Mesenchymal stem cell (in vitro differentiated cells and primary cell): ENCODE data around the gene CERS5.

Experiments
- DNase-seq: peaks from one replicate; pipeline ENCODE4 v3.0.0-alpha.2; 2013
- H2AFZ ChIP-seq: one replicate; pipeline ENCODE4 v1.6.1; 2013; ENCODE audit warnings: low read depth, mild to moderate bottlenecking, control low read depth, inconsistent platforms, low read length, moderate library complexity
- H2AK5ac ChIP-seq: 2 replicates; pipeline ENCODE4 v1.6.1; 2013; ENCODE audit warnings: low read length, moderate library complexity, mild to moderate bottlenecking, inconsistent platforms; ENCODE audit not compliant: severe bottlenecking
- H2BK120ac ChIP-seq: one replicate; pipeline ENCODE4 v1.6.1; 2013; ENCODE audit warnings: low read depth, mild to moderate bottlenecking, inconsistent platforms, low read length, moderate library complexity
- H2BK12ac ChIP-seq, 2 experiments: one replicate each; pipeline ENCODE4 v1.6.1; 2013; ENCODE audit warnings: inconsistent platforms in 2 of 2, low read length in 2 of 2, mild to moderate bottlenecking in 2 of 2, moderate library complexity in 2 of 2, control low read depth in 1 of 2
- H2BK15ac ChIP-seq: one replicate; pipeline ENCODE4 v1.6.1; 2013; ENCODE audit warnings: mild to moderate bottlenecking, low read depth, inconsistent platforms; ENCODE audit not compliant: poor library complexity, severe bottlenecking
- H2BK5ac ChIP-seq: 2 replicates; pipeline ENCODE4 v1.6.1; 2013; ENCODE audit warnings: low read depth, mild to moderate bottlenecking, low read length, control low read depth, inconsistent platforms; ENCODE audit not compliant: poor library complexity, severe bottlenecking
- H3K14ac ChIP-seq, 2 experiments: one replicate each; pipeline ENCODE4 v1.6.1; 2013; ENCODE audit warnings: inconsistent platforms in 2 of 2, low read length in 2 of 2, control low read depth in 1 of 2, mild to moderate bottlenecking in 1 of 2, moderate library complexity in 1 of 2
- H3K18ac ChIP-seq, 2 experiments: one replicate each; pipeline ENCODE4 v1.6.1; 2013; ENCODE audit warnings: inconsistent platforms in 2 of 2, low read length in 2 of 2, control low read depth in 1 of 2, low read depth in 1 of 2, mild to moderate bottlenecking in 1 of 2
- H3K23ac ChIP-seq, 2 experiments: one replicate each; pipeline ENCODE4 v1.6.1; 2013; ENCODE audit warnings: inconsistent platforms in 2 of 2, low read length in 2 of 2, mild to moderate bottlenecking in 2 of 2, moderate library complexity in 2 of 2, control low read depth in 1 of 2
- H3K27ac ChIP-seq: 2 replicates; pipeline ENCODE4 v1.5.1; 2013; ENCODE audit warnings: mild to moderate bottlenecking, moderate library complexity, low read length, control low read depth, inconsistent platforms; ENCODE audit not compliant: poor library complexity, severe bottlenecking
- H3K27me3 ChIP-seq, 2 experiments: 2 replicates each; pipeline versions ENCODE4 v1.6.1 to v1.7.0; 2013; ENCODE audit warnings: low read length in 2 of 2, mild to moderate bottlenecking in 2 of 2, moderate library complexity in 2 of 2, control low read depth in 1 of 2, inconsistent platforms in 1 of 2; ENCODE audit not compliant: control insufficient read depth in 1 of 2, insufficient read depth in 1 of 2
- H3K36me3 ChIP-seq, 2 experiments: 2 replicates each; pipeline versions ENCODE4 v1.6.1 to v1.7.0; 2013; ENCODE audit warnings: low read length in 2 of 2, control low read depth in 1 of 2, inconsistent platforms in 1 of 2, low read depth in 1 of 2, mild to moderate bottlenecking in 1 of 2; ENCODE audit not compliant: insufficient read depth in 2 of 2, control insufficient read depth in 1 of 2
- H3K4ac ChIP-seq, 2 experiments: one replicate each; pipeline ENCODE4 v1.6.1; 2013; ENCODE audit warnings: inconsistent platforms in 2 of 2, low read length in 2 of 2, mild to moderate bottlenecking in 2 of 2, moderate library complexity in 2 of 2, control low read depth in 1 of 2, low read depth in 1 of 2
- H3K4me1 ChIP-seq: 2 replicates; pipeline ENCODE4 v1.6.1; 2013; ENCODE audit warnings: low read depth, low read length, control low read depth; ENCODE audit not compliant: control insufficient read depth, insufficient read depth
- H3K4me2 ChIP-seq: 2 replicates; pipeline ENCODE4 v1.6.1; 2013; ENCODE audit warnings: low read length, mild to moderate bottlenecking, inconsistent platforms; ENCODE audit not compliant: poor library complexity, severe bottlenecking
- H3K4me3 ChIP-seq, 2 experiments: 2 replicates each; pipeline versions ENCODE4 v1.5.1 to v1.7.0; 2013; ENCODE audit warnings: low read length in 2 of 2, mild to moderate bottlenecking in 2 of 2, control low read depth in 1 of 2, low read depth in 1 of 2; ENCODE audit not compliant: insufficient read depth in 1 of 2
- H3K79me1 ChIP-seq: replicated peaks from 2 replicates; pipeline ENCODE4 v1.6.1; 2013; ENCODE audit warnings: mild to moderate bottlenecking, control low read depth, low read length, inconsistent platforms; ENCODE audit not compliant: poor library complexity, severe bottlenecking
- H3K9ac ChIP-seq: 2 replicates; pipeline ENCODE4 v1.7.0; 2013; ENCODE audit warnings: mild to moderate bottlenecking, low read length, moderate library complexity
- H3K9me3 ChIP-seq: 2 replicates; pipeline ENCODE4 v1.7.0; 2013; ENCODE audit warnings: mild to moderate bottlenecking, low read length; ENCODE audit not compliant: control insufficient read depth
- H4K8ac ChIP-seq: one replicate; pipeline ENCODE4 v1.6.1; 2013; ENCODE audit warnings: inconsistent platforms, mild to moderate bottlenecking, low read length, moderate library complexity
- H4K91ac ChIP-seq: one replicate; pipeline ENCODE4 v1.6.1; 2013; ENCODE audit warnings: mild to moderate bottlenecking, low read length, inconsistent platforms
- WGBS: methylation state at CpG from one replicate; pipeline ENCODE4 v1.1.7; 2013; ENCODE audit warnings: mixed read lengths; 5-methylcytosine and 5-hydroxymethylcytosine counted together

The CERS5 gene

GRCh38 chr12:50192236-50192635, 25.1 kb upstream of the CERS5 start:
- Histone ChIP-seq H3K18ac (no peak overlapping the region), H2AK5ac (no peak overlapping the region), H3K79me1 (peaks cover 4% of the 10 kb centered on the region), H4K8ac (no peak overlapping the region), H3K4ac (no peak overlapping the region), H3K36me3 (peaks cover 24 to 81% of the 10 kb centered on the region in 2 experiments), H3K4me3 (no peak overlapping the region), H2AFZ (no peak overlapping the region), H2BK120ac (no peak overlapping the region), H2BK5ac (no peak overlapping the region), H3K27me3 (no peaks in the 10 kb centered on the region), H3K4me1 (peaks cover 10% of the 10 kb centered on the region), H4K91ac (no peak overlapping the region), H3K27ac (no peak overlapping the region), H3K9me3 (no peaks in the 10 kb centered on the region), H3K9ac (no peak overlapping the region), H2BK15ac (no peak overlapping the region), H3K4me2 (no peak overlapping the region), H3K23ac (no peak overlapping the region), H2BK12ac (no peak overlapping the region), H3K14ac (no peak overlapping the region)
- DNase-seq, result no peak
- WGBS, result 97% methylated on average over 4 of the region's 4 CpGs

- H4K91ac ChIP-seq, result no peak overlapping the region
- H3K9me3 ChIP-seq, result no peaks in the 10 kb centered on the region
- no peak overlapping the region for H3K4ac ChIP-seq
- no peak overlapping the region for H2BK120ac ChIP-seq
- no peak overlapping the region for H2BK15ac ChIP-seq
- H2BK5ac ChIP-seq, result no peak overlapping the region
- no peak overlapping the region for H3K23ac ChIP-seq
- 100% methylated on average over 1 of the region's 1 CpG for WGBS
- no peak overlapping the region for H4K8ac ChIP-seq
- H3K18ac ChIP-seq, result no peak overlapping the region
- H3K27ac ChIP-seq, result no peak overlapping the region
- no peak overlapping the region for H3K4me3 ChIP-seq
- H2BK12ac ChIP-seq, result no peak overlapping the region
- H3K9ac ChIP-seq, result no peak overlapping the region
- no peak overlapping the region for H3K14ac ChIP-seq
- no peak overlapping the region for H3K4me2 ChIP-seq
- peaks cover 24 to 79% of the 10 kb centered on the region in 2 experiments for H3K36me3 ChIP-seq
- peaks cover 4% of the 10 kb centered on the region for H3K79me1 ChIP-seq
- no peak overlapping the region for H2AK5ac ChIP-seq
- DNase-seq, result no peak
- no peak overlapping the region for H2AFZ ChIP-seq
- H3K4me1 ChIP-seq, result peaks cover 13% of the 10 kb centered on the region
- H3K27me3 ChIP-seq, result no peaks in the 10 kb centered on the region
Measured at GRCh38 chr12:50190859-50191258, 23.7 kb upstream of the CERS5 start.

GRCh38 chr12:50188875-50189575, 21.9 kb upstream of the CERS5 start:
- H2BK120ac ChIP-seq, result no peak overlapping the region
- no peak overlapping the region for H3K18ac ChIP-seq
- peak overlapping the region; percentile 14 for H2AK5ac ChIP-seq
- H2BK12ac ChIP-seq, result no peak overlapping the region
- H3K23ac ChIP-seq, result no peak overlapping the region
- no peak overlapping the region for H3K27ac ChIP-seq
- H3K27me3 ChIP-seq, result no peaks in the 10 kb centered on the region
- no peak overlapping the region for H2AFZ ChIP-seq
- H3K4me1 ChIP-seq, result peaks cover 16% of the 10 kb centered on the region
- H3K9ac ChIP-seq, result peak overlapping the region; percentile 88
- no peaks in the 10 kb centered on the region for H3K9me3 ChIP-seq
- H3K4me2 ChIP-seq, result no peak overlapping the region
- H3K79me1 ChIP-seq, result peaks cover 8% of the 10 kb centered on the region
- DNase-seq, result no peak
- WGBS, result 93% methylated on average over 4 of the region's 5 CpGs
- H2BK15ac ChIP-seq, result no peak overlapping the region
- no peak overlapping the region for H2BK5ac ChIP-seq
- H3K4me3 ChIP-seq, result no peak overlapping the region
- H3K36me3 ChIP-seq, result peaks cover 14 to 79% of the 10 kb centered on the region in 2 experiments
- no peak overlapping the region for H4K91ac ChIP-seq
- H4K8ac ChIP-seq, result no peak overlapping the region
- H3K14ac ChIP-seq, result no peak overlapping the region
- H3K4ac ChIP-seq, result peak overlapping the region in 1 of 2 experiments; percentile 46

- WGBS, result 90% methylated on average over 4 of the region's 4 CpGs
- peak overlapping the region; percentile 88 for H3K9ac ChIP-seq
Measured at GRCh38 chr12:50188241-50188781, 21.1 kb upstream of the CERS5 start.

More at GRCh38 chr12:50188241-50188781, 21.1 kb upstream of the CERS5 start:
- Histone ChIP-seq H3K4me1 (peaks cover 16% of the 10 kb centered on the region), H3K27ac (peak overlapping the region; percentile 96), H3K79me1 (peaks cover 8% of the 10 kb centered on the region), H4K8ac (no peak overlapping the region), H2BK120ac (no peak overlapping the region), H3K14ac (no peak overlapping the region), H3K4ac (no peak overlapping the region), H2BK12ac (no peak overlapping the region), H2AFZ (no peak overlapping the region), H3K36me3 (peaks cover 13 to 84% of the 10 kb centered on the region in 2 experiments), H3K9me3 (no peaks in the 10 kb centered on the region), H3K23ac (no peak overlapping the region), H2BK5ac (no peak overlapping the region), H3K18ac (no peak overlapping the region), H2BK15ac (no peak overlapping the region), H3K4me2 (no peak overlapping the region), H2AK5ac (peak overlapping the region; percentile 14), H3K4me3 (no peak overlapping the region), H4K91ac (peak overlapping the region; percentile 47), H3K27me3 (no peaks in the 10 kb centered on the region)
- peak; percentile 45 for DNase-seq
